B cell (primary cell): ENCODE measurements around the gene SULT1A2.

ENCODE experiments used
- EZH2 ChIP-seq: IDR thresholded peaks from 2 replicates; pipeline ENCODE4 v1.6.1; 2012; ENCODE audit warnings: borderline replicate concordance, low read depth, mild to moderate bottlenecking, moderate library complexity, low read length; ENCODE audit not compliant: insufficient read depth, poor library complexity, severe bottlenecking
- TF ChIP-seq, protein P1 (sequence below): fragments of 200-600 bp; IDR thresholded peaks from one replicate; pipeline ENCODE4 v1.8.0; 2022; ENCODE audit warnings: antibody characterized with exemption, mild to moderate bottlenecking

DNA sequence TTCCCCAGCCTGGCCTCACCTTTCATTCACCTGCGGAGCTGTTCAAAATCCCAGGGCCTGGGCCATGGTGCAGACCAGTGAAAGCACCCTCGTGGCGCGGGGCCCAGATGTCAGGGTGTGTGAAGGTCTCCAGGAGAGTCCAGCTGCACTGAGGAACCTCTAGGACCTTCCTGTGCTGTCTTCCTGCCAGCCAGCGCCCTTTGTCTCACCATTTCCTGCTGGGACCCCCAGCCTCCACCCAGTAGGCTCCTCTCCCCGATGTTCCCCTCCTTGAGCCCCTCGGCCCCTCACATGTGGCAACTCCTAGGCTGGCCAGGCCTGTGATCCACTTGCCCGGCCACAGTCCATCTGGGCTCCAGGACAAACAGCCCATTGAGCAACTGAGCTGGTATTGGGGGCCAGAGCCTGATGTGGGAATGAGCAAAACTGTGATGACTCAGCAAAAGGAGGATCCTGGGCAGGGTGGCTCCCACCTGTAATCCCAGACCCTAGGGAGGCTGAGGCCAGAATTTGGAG, 677 bp downstream of the SULT1A2 start:
- TF ChIP-seq, protein P1, sequence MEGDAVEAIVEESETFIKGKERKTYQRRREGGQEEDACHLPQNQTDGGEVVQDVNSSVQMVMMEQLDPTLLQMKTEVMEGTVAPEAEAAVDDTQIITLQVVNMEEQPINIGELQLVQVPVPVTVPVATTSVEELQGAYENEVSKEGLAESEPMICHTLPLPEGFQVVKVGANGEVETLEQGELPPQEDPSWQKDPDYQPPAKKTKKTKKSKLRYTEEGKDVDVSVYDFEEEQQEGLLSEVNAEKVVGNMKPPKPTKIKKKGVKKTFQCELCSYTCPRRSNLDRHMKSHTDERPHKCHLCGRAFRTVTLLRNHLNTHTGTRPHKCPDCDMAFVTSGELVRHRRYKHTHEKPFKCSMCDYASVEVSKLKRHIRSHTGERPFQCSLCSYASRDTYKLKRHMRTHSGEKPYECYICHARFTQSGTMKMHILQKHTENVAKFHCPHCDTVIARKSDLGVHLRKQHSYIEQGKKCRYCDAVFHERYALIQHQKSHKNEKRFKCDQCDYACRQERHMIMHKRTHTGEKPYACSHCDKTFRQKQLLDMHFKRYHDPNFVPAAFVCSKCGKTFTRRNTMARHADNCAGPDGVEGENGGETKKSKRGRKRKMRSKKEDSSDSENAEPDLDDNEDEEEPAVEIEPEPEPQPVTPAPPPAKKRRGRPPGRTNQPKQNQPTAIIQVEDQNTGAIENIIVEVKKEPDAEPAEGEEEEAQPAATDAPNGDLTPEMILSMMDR: no peak
- TF ChIP-seq EZH2: no peak
